Choroid plexus epithelial cell (primary cell): ENCODE results near the gene TAF8.

Source experiments
- DNase-seq: peaks from one replicate; pipeline ENCODE4 v3.0.0-alpha.2; 2010; ENCODE audit warnings: low read depth
- H3K4me3 ChIP-seq: 2 replicates; pipeline ENCODE4 v1.5.1; 2011; ENCODE audit warnings: low read depth, mild to moderate bottlenecking, control low read depth, low read length, moderate library complexity
- TF ChIP-seq, protein P1 (sequence below): conservative IDR thresholded peaks from 2 replicates; pipeline ENCODE4 v1.5.1; 2011; ENCODE audit warnings: low read depth, mild to moderate bottlenecking, control low read depth, inconsistent platforms, low read length, moderate library complexity

TAF8 gene

DNA sequence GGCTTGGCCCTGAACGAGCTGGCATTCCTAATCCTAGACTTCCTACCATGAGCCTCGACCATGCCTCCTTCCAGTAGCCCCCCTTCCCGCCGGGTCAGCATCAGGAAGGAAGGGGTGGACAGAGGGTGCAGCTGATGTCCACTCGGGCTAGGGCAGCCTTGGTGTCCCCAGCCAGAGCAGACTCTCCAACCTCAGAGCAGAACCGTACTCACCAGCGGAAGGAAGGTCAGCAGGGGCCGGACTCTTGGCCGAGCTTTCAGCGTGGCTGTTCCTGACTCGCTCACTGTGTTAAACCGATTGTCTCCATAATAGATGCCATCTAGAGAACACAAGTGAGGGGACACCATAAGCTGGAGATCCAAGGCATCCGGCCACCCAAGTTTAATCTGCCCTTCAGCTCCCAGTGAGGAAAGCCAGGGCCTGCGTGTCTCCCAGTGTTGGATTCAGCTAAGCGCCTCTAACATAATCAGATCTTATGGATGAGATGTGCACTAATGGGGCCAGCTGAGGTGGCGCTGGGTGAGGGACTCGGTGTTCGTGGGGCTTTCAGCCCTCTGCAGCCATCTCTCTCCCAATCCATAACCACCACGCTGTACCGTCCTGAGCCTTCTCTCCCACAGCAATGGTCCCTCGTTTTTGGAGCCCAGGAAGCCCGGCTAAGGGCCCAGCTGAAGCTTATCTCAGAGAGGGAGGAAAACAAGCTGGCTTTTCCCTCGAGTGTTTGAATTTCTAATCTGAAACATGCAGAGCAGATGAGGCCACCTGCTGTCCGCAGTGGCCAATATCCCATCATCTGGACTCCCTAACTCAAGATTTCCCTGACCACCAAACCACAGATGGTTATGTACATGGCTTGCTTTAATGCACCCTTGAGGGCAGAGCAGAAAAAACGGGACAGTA is 78.4 kb downstream of the TAF8 start:
- TF ChIP-seq, protein P1, sequence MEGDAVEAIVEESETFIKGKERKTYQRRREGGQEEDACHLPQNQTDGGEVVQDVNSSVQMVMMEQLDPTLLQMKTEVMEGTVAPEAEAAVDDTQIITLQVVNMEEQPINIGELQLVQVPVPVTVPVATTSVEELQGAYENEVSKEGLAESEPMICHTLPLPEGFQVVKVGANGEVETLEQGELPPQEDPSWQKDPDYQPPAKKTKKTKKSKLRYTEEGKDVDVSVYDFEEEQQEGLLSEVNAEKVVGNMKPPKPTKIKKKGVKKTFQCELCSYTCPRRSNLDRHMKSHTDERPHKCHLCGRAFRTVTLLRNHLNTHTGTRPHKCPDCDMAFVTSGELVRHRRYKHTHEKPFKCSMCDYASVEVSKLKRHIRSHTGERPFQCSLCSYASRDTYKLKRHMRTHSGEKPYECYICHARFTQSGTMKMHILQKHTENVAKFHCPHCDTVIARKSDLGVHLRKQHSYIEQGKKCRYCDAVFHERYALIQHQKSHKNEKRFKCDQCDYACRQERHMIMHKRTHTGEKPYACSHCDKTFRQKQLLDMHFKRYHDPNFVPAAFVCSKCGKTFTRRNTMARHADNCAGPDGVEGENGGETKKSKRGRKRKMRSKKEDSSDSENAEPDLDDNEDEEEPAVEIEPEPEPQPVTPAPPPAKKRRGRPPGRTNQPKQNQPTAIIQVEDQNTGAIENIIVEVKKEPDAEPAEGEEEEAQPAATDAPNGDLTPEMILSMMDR = peak; percentile 25
- DNase-seq = peak; percentile 44
- no peak overlapping the region for H3K4me3 ChIP-seq

DNA sequence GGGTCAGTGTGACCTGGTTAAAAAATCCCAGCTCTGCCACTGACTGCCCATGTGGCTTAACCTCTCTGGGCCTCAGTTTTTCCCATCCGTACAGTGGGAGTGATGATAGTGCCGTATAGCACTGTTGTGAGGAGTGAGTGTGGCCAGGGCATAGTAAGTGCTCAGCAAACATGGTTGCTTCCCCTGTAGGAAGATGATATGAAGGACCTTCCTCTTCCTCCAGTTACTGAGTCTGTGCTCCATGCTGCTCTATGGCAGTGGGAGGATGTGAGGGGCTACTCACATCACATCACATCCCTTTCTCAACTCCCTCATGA is 79.0 kb downstream of the TAF8 start:
- H3K4me3 ChIP-seq = no peak overlapping the region

DNA sequence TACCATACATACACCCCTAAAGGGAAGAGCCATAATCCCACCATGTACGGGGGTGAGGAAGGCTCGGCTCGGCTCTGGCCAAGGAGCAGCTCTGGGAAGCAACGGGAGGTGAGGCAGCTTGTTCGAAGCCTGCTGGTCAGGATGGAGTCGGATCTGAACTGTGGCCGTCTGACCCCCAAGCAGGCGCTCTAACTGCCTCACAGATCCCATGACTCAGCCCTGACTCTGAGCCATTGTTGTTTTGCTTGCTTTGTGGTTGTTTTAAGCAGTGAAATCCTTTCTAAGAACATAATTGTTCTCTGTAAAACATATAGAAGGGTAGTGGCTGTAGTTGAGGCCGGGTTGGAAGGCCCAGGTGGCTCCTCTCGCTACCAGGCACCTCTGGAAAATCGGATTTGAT is 81.2 kb downstream of the TAF8 start:
- no peak overlapping the region for H3K4me3 ChIP-seq
- peak; percentile 94 for DNase-seq
- TF ChIP-seq, protein P1 = no peak

More for the DNA sequence above, 79.0 kb downstream of the TAF8 start:
- no peak for DNase-seq
- TF ChIP-seq, protein P1 = no peak

DNA sequence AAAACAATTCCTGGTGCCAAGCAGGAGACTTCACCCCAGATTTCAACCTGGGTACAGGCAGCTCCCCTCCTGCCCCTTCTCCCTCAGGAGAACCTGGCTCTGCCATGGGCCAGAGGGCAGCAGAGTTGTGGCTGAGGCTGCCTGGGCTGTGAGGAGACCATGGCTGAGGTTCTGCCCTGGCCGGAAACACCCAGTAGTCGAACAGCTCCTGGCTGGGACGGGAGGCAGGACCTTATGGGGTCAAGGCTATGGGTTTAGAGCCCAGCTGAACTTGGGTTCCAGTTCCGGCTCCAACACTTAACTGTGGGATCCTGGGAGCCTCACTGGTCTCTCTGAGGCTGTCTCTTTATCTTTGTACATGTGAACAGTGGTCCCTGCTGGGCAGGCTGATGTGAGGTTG is 83.6 kb downstream of the TAF8 start:
- TF ChIP-seq, protein P1 = no peak
- no peak overlapping the region for H3K4me3 ChIP-seq
- no peak for DNase-seq

DNA sequence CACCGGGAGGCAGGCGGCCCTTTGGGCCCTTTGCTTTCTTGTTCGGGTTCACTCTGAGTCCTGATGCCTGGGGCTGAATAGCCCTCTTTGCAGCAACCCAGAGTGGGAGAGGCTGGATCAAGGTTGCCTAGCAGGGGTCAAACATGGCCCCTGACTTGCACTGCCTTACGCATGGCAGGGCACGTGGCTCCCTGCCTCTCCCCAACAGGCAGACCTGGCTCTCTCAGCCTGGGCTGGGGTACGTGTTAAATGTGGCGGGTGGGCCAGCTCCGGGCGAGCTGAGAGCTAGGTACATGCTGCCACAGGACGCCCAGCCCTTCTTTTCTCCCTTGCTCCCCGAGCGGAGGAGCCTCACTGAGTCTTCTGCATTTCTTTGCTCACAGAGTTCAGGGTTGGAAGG is 84.8 kb downstream of the TAF8 start:
- DNase-seq = no peak
- TF ChIP-seq, protein P1 = no peak
- H3K4me3 ChIP-seq = no peak overlapping the region

DNA sequence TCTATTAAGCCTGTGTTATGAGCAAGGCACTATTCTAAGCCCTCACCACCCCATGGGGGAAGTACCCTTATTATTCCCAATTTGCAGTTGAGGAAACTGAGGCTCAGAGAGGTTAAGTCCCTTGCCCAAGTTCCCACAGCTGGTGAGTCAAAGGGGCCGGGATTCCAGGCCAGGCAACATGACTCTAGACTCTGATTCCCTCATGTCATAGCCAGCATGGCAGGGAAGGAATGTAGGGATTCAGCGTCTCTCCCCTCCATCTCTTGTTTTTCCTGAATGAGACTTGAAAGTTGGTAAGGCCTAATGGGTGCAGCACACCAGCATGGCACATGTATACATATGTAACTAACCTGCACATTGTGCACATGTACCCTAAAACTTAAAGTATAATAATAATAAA is 85.4 kb downstream of the TAF8 start:
- DNase-seq = no peak
- H3K4me3 ChIP-seq = no peak overlapping the region
- TF ChIP-seq, protein P1 = no peak

DNA sequence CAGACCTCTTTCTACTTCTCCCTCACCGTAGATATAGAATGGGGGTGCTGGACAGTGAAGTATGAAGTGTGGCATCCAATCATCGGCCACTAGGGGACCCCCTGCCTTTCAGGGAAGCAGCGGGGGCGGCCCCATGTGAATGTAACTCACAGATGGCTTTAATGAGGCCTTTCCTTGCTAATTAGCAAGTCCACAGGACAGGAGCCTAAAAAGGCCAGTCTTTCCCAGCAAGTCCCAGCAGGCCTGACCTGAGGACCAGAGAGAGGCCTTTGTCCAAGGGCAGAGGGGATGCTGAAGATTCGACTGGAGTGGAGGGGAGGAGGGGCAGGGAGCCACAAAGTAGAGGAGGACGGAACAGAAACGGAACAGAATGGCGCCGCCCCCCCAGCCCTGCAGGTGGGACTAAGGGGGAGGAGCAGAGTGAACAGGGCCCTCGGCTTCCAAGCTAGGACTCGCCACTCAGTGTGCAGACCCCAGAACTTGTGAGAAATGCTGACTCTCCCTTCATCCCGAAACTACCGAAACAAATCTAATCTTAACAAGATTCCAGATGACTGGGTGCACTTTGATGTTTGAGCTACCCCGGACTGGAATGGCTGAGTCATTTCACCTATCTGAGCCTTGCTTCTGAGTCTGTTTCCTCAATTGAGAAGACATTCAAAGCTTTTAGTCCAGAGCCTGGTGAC is 86.3 kb downstream of the TAF8 start:
- H3K4me3 ChIP-seq = peak overlapping the region; percentile 28
- TF ChIP-seq, protein P1 = peak; percentile 54
- peak; percentile 77 for DNase-seq
